ENCODE measurements around the gene ABRACL. TPM values are rescaled to one million over a fixed set of nuclear protein-coding genes. Genes with fewer than 3 reads are reported as not detected.
"Not testable (repeated sequence)": the region's sequence is repeated elsewhere in the genome, so short reads cannot be mapped to it uniquely, and the experiment has no call there.

The ABRACL gene
- total RNA-seq, 1 experiment from 2014 or later: 123 TPM

- Mint-ChIP-seq H3K4me3 (no peak overlapping the region), H3K4me1 (peaks cover 9 to 12% of the 10 kb centered on the region in 2 experiments), H3K27ac (no peak overlapping the region), H3K27me3 (ENCODE audit: low read depth) (no peaks in the 10 kb centered on the region), H3K9me3 (no peaks in the 10 kb centered on the region), H3K36me3 (ENCODE audit: insufficient read depth in 1 of 3, low read depth in 3 of 3) (peaks cover 3 to 11% (median 10%) of the 10 kb centered on the region in 3 experiments; a peak in 6 of 7 replicates)
- Histone ChIP-seq H2BK15ac (ENCODE audit: low read depth, low read length) (no peak overlapping the region), H4K8ac (replicated peaks; ENCODE audit: insufficient read length, low read depth, low read length) (no peak overlapping the region), H3K14ac (ENCODE audit: insufficient read depth, low read length) (no peak overlapping the region), H3K79me2 (ENCODE audit: insufficient read depth, low read length) (no peaks in the 10 kb centered on the region), H3K9ac (ENCODE audit: extremely low read depth, insufficient read length, low read length) (no peak overlapping the region), H2BK120ac (ENCODE audit: low read depth, low read length, poor library complexity, severe bottlenecking) (no peak overlapping the region), H3K56ac (ENCODE audit: insufficient read length, low read depth, low read length) (no peak overlapping the region), H3K27ac (ENCODE audit: insufficient read length, low read depth, low read length) (no peak overlapping the region), H3K4me1 (ENCODE audit: insufficient read depth, low read length) (no peaks in the 10 kb centered on the region; the same call in 1 of the 2 replicates), H3T11ph (ENCODE audit: low read length) (no peak overlapping the region), H3K9me3 (ENCODE audit: control insufficient read depth, low read depth, low read length) (no peaks in the 10 kb centered on the region), H3K79me1 (ENCODE audit: insufficient read depth, low read depth, low read length, poor library complexity, severe bottlenecking) (no peaks in the 10 kb centered on the region), H4K91ac (ENCODE audit: insufficient read length, low read depth, low read length) (no peak overlapping the region), H4K20me1 (ENCODE audit: control insufficient read depth, insufficient read depth, insufficient read length) (no peaks in the 10 kb centered on the region), H2AK5ac (ENCODE audit: insufficient read length, low read length) (no peak overlapping the region), H2BK20ac (ENCODE audit: low read depth, low read length, poor library complexity, severe bottlenecking) (no peak overlapping the region), H2BK5ac (ENCODE audit: insufficient read length, low read length) (no peak overlapping the region), H3K4me2 (ENCODE audit: insufficient read depth, insufficient read length, low read length) (no peak overlapping the region), H4K5ac (ENCODE audit: insufficient read length, low read depth, low read length) (no peak overlapping the region), H3K23me2 (ENCODE audit: insufficient read length, low read depth, low read length, poor library complexity, severe bottlenecking) (no peaks in the 10 kb centered on the region), H3K23ac (ENCODE audit: insufficient read length, low read depth, low read length) (no peak overlapping the region), H2BK12ac (ENCODE audit: insufficient read length, low read depth, low read length) (no peak overlapping the region), H3K27me3 (ENCODE audit: insufficient read depth, low read length) (no peaks in the 10 kb centered on the region), H2AFZ (ENCODE audit: low read length) (no peak overlapping the region), H3K4ac (ENCODE audit: low read depth, low read length) (no peak overlapping the region), H3K18ac (ENCODE audit: insufficient read length, low read depth, low read length) (no peak overlapping the region)
- no CpG with 5 or more reads among the region's 3 CpGs for WGBS (ENCODE audit: extremely low coverage, insufficient read length, low lambda C conversion rate)
- DNase-seq: no peak
- TF ChIP-seq CTCF (conservative IDR thresholded peaks at IDR 0.05): no peak
Measured at GRCh38 chr6:139047677-139048076, 19.1 kb downstream of the ABRACL start.

- H3K4me3 Mint-ChIP-seq: not testable (repeated sequence)
Measured at GRCh38 chr6:139048912-139049311, 20.4 kb downstream of the ABRACL start.

More at GRCh38 chr6:139048912-139049311, 20.4 kb downstream of the ABRACL start:
- H3K27me3 ChIP-seq (ENCODE audit: insufficient read depth, low read length); H3K9me3 ChIP-seq (ENCODE audit: control insufficient read depth, low read depth, low read length); H4K5ac ChIP-seq (ENCODE audit: insufficient read length, low read depth, low read length); H4K8ac ChIP-seq (replicated peaks; ENCODE audit: insufficient read length, low read depth, low read length); H3K18ac ChIP-seq (ENCODE audit: insufficient read length, low read depth, low read length); H3K9me3 Mint-ChIP-seq; H3K4ac ChIP-seq (ENCODE audit: low read depth, low read length); H3K4me1 Mint-ChIP-seq; H2AFZ ChIP-seq (ENCODE audit: low read length); H3K56ac ChIP-seq (ENCODE audit: insufficient read length, low read depth, low read length); H3K27ac Mint-ChIP-seq; H2BK15ac ChIP-seq (ENCODE audit: low read depth, low read length); H3K36me3 Mint-ChIP-seq (ENCODE audit: insufficient read depth in 1 of 3, low read depth in 3 of 3); H4K91ac ChIP-seq (ENCODE audit: insufficient read length, low read depth, low read length); H3K23me2 ChIP-seq (ENCODE audit: insufficient read length, low read depth, low read length, poor library complexity, severe bottlenecking); H4K20me1 ChIP-seq (ENCODE audit: control insufficient read depth, insufficient read depth, insufficient read length); H3K79me2 ChIP-seq (ENCODE audit: insufficient read depth, low read length); H3K79me1 ChIP-seq (ENCODE audit: insufficient read depth, low read depth, low read length, poor library complexity, severe bottlenecking); H3K9ac ChIP-seq (ENCODE audit: extremely low read depth, insufficient read length, low read length); H2BK12ac ChIP-seq (ENCODE audit: insufficient read length, low read depth, low read length); H3K4me2 ChIP-seq (ENCODE audit: insufficient read depth, insufficient read length, low read length); H2AK5ac ChIP-seq (ENCODE audit: insufficient read length, low read length); DNase-seq; H2BK5ac ChIP-seq (ENCODE audit: insufficient read length, low read length); H3K27me3 Mint-ChIP-seq (ENCODE audit: low read depth); H3K23ac ChIP-seq (ENCODE audit: insufficient read length, low read depth, low read length); H2BK120ac ChIP-seq (ENCODE audit: low read depth, low read length, poor library complexity, severe bottlenecking); H3K4me1 ChIP-seq (ENCODE audit: insufficient read depth, low read length); H3K14ac ChIP-seq (ENCODE audit: insufficient read depth, low read length); H2BK20ac ChIP-seq (ENCODE audit: low read depth, low read length, poor library complexity, severe bottlenecking); H3T11ph ChIP-seq (ENCODE audit: low read length); H3K27ac ChIP-seq (ENCODE audit: insufficient read length, low read depth, low read length): not testable (repeated sequence)
- no CpG with 5 or more reads among the region's 4 CpGs for WGBS (ENCODE audit: extremely low coverage, insufficient read length, low lambda C conversion rate)
